Panc1 (cell line): Measurements from ENCODE around the gene ACADL. TPM values are rescaled to one million over a fixed set of nuclear protein-coding genes. Genes with fewer than 3 reads are reported as not detected.

Source experiments
- ATAC-seq: fragments of 200-7000 bp; cut with Tn5 transposase; 2 replicates; pipeline ENCODE4 v1.9.1; 2020; ENCODE audit warnings: mild to moderate bottlenecking, moderate library complexity
- BruUV-seq: library from RNA; stranded (reverse); fragments of 400-500 nt; replicated peaks from 2 replicates; lab custom pipeline; 2021; lab: Mats Ljungman, UMichigan
- CTCF ChIA-PET: fragments of 300-600 bp; sonication (Branson Sonifier 250); formaldehyde crosslinking; loops from one replicate; lab custom pipeline; 2022; ENCODE audit warnings: antibody characterized with exemption; lab: Charles Lee
- POLR2A ChIA-PET: fragments of 300-600 bp; sonication (Branson Sonifier 250); formaldehyde crosslinking; loops from one replicate; lab custom pipeline; 2022; ENCODE audit warnings: antibody characterized with exemption; lab: Charles Lee
- DNase-seq: peaks from one replicate; pipeline ENCODE4 v3.0.0-alpha.2; 2010; ENCODE audit warnings: low read depth, low spot score
- H3K27ac ChIP-seq: 2 replicates; pipeline ENCODE4 v1.5.1; 2011; ENCODE audit warnings: mild to moderate bottlenecking, low read length, inconsistent platforms
- H3K27me3 ChIP-seq: fragments of 200-500 bp; sonication (Bioruptor generic); 2 replicates; pipeline ENCODE4 v1.6.0; 2014; ENCODE audit warnings: low read length, inconsistent platforms; ENCODE audit not compliant: control insufficient read depth, insufficient read depth
- H3K36me3 ChIP-seq: fragments of 200-500 bp; sonication (Bioruptor generic); 2 replicates; pipeline ENCODE4 v1.5.1; 2014; ENCODE audit warnings: inconsistent platforms, mild to moderate bottlenecking, low read length, moderate library complexity; ENCODE audit not compliant: control insufficient read depth, insufficient read depth
- H3K4me1 ChIP-seq: 2 replicates; pipeline ENCODE4 v1.5.1; 2011; ENCODE audit warnings: inconsistent platforms, mild to moderate bottlenecking, low read length, moderate library complexity; ENCODE audit not compliant: control insufficient read depth, insufficient read depth
- H3K4me3 ChIP-seq, 2 experiments: 2 replicates each; pipeline ENCODE4 v1.5.1; 2011 to 2012; ENCODE audit warnings: low read depth in 2 of 2, low read length in 2 of 2, mild to moderate bottlenecking in 2 of 2, inconsistent platforms in 1 of 2, moderate library complexity in 1 of 2
- H3K9me3 ChIP-seq: fragments of 200-500 bp; sonication (Bioruptor generic); 2 replicates; pipeline ENCODE4 v1.5.1; 2014; ENCODE audit warnings: low read depth, mild to moderate bottlenecking, inconsistent platforms, low read length, moderate library complexity; ENCODE audit not compliant: control insufficient read depth, insufficient read depth
- CTCF ChIP-seq: fragments of 450-650 bp; IDR thresholded peaks from 2 replicates; pipeline ENCODE4 v1.5.1; 2017; ENCODE audit warnings: mild to moderate bottlenecking
- POLR2AphosphoS5 ChIP-seq: IDR thresholded peaks from 2 replicates; pipeline ENCODE4 v1.6.1; 2012; ENCODE audit warnings: mild to moderate bottlenecking, low read depth, low read length, moderate library complexity
- REST ChIP-seq, 2 experiments: IDR thresholded peaks; 2 replicates each; pipeline ENCODE4 v1.6.1; 2011 to 2012; ENCODE audit warnings: low read depth in 2 of 2, control low read depth in 1 of 2, low read length in 1 of 2, mild to moderate bottlenecking in 1 of 2, moderate library complexity in 1 of 2; ENCODE audit not compliant: insufficient read depth in 1 of 2
- TCF7L2 ChIP-seq: IDR thresholded peaks from 2 replicates; pipeline ENCODE4 v1.6.1; 2011; ENCODE audit warnings: mild to moderate bottlenecking, low read depth, low read length, inconsistent platforms
- in situ Hi-C: cut with HindIII; loops from 2 replicates; pipeline ENCODE4 v1.10.0; 2016; ENCODE audit warnings: low sequenced_read_pairs, low pct_unique_long_range_greater_than_20kb
- intact Hi-C: fragments of 100-400 bp; cut with micrococcal nuclease; formaldehyde crosslinking; loops from one replicate; pipeline ENCODE4 v1.10.0; 2022; ENCODE audit not compliant: unreplicated experiment
- total RNA-seq: library from RNA; stranded (reverse); gene quantifications from one replicate; pipeline ENCODE4 v1.2.1, GENCODE V29; 2021; ENCODE audit not compliant: unreplicated experiment

Gene ACADL
- total RNA-seq, 1 experiment from 2014 or later, result not detected

- ChIA-PET POLR2A (no interaction called here), CTCF (no interaction called here)
- Histone ChIP-seq H3K27ac (no peak overlapping the region), H3K27me3 (peaks cover 6% of the 10 kb centered on the region; the same call in 1 of the 2 replicates), H3K4me3 (no peak overlapping the region), H3K4me1 (no peaks in the 10 kb centered on the region), H3K36me3 (no peaks in the 10 kb centered on the region), H3K9me3 (no peaks in the 10 kb centered on the region)
- DNase-seq (no peak), ATAC-seq (no peak)
- no TSS peak for BruUV-seq
- intact Hi-C loops, result loop anchor here (10.0 kb wide), 3 partner anchors 766 to 1796 kb away; partner anchors contain the start of gene MAP2
- in situ Hi-C loops, result no loop called here
- TF ChIP-seq CTCF (no peak), REST (IDR thresholded peaks at IDR 0.05; ENCODE audit: insufficient read depth in 1 of 2, low read depth in 2 of 2, low read length in 1 of 2) (no peak)
Measured at GRCh38 chr2:210190345-210190744, 34.9 kb downstream of the ACADL start.

GRCh38 chr2:210189452-210190138 lies 35.7 kb downstream of the ACADL start:
- Histone ChIP-seq H3K27ac (no peak overlapping the region), H3K9me3 (no peaks in the 10 kb centered on the region), H3K36me3 (no peaks in the 10 kb centered on the region), H3K4me3 (no peak overlapping the region), H3K27me3 (peaks cover 6% of the 10 kb centered on the region; the same call in 1 of the 2 replicates), H3K4me1 (no peaks in the 10 kb centered on the region)
- TF ChIP-seq CTCF (no peak), TCF7L2 (no peak), REST (IDR thresholded peaks at IDR 0.05; ENCODE audit: insufficient read depth in 1 of 2, low read depth in 2 of 2, low read length in 1 of 2) (no peak), POLR2AphosphoS5 (no peak)
- ChIA-PET CTCF (no interaction called here), POLR2A (no interaction called here)
- DNase-seq, result no peak
- no peak for ATAC-seq
- intact Hi-C loops, result loop anchor here (10.0 kb wide), 3 partner anchors 765 to 1795 kb away; partner anchors contain the start of gene MAP2
- in situ Hi-C loops, result no loop called here
- BruUV-seq, result no TSS peak
